H1 (cell line): ENCODE results near the gene ACCSL. TPM values are rescaled to one million over a fixed set of nuclear protein-coding genes. Genes with fewer than 3 reads are reported as not detected.
A peak's percentile ranks its signal among the peaks of the same experiment; 100 is the strongest.

ENCODE experiments used
- CTCF ChIA-PET: fragments of 300-600 bp; sonication (Branson Sonifier 250); formaldehyde crosslinking; loops from one replicate; lab custom pipeline; 2021; ENCODE audit not compliant: partially characterized antibody; lab: Charles Lee
- POLR2A ChIA-PET: fragments of 300-600 bp; sonication (Branson Sonifier 250); formaldehyde crosslinking; loops from one replicate; lab custom pipeline; 2021; ENCODE audit warnings: inconsistent platforms; ENCODE audit not compliant: partially characterized antibody; lab: Charles Lee
- DNase-seq, 2 experiments: peaks; one replicate each; pipeline versions ENCODE4 v3.0.0 to v3.0.0-alpha.2; 2010 to 2022; ENCODE audit warnings: low spot score in 2 of 2, low read depth in 1 of 2, mixed read lengths in 1 of 2
- FAIRE-seq: peaks from 2 replicates; lab custom pipeline; 2011; peaks lifted over from hg19 to GRCh38; lab: Jason Lieb, UNC
- H2AFZ ChIP-seq: 2 replicates; pipeline ENCODE4 v1.8.1; 2012; ENCODE audit warnings: low read length, inconsistent platforms
- H2AK5ac ChIP-seq: 2 replicates; pipeline ENCODE4 v1.6.1; 2013; ENCODE audit warnings: low read depth, low read length
- H2BK120ac ChIP-seq: replicated peaks from 2 replicates; pipeline ENCODE3; 2013; ENCODE audit warnings: low read depth, low read length, inconsistent platforms
- H2BK12ac ChIP-seq: 2 replicates; pipeline ENCODE4 v1.6.1; 2013; ENCODE audit warnings: low read depth, low read length
- H2BK15ac ChIP-seq: 2 replicates; pipeline ENCODE4 v1.6.1; 2013; ENCODE audit warnings: low read length
- H2BK20ac ChIP-seq: 2 replicates; pipeline ENCODE4 v1.6.1; 2013; ENCODE audit warnings: low read length
- H2BK5ac ChIP-seq: 2 replicates; pipeline ENCODE4 v1.6.1; 2013; ENCODE audit warnings: low read depth, low read length
- H3K14ac ChIP-seq: 2 replicates; pipeline ENCODE4 v1.6.1; 2013; ENCODE audit warnings: inconsistent platforms; ENCODE audit not compliant: insufficient read length
- H3K18ac ChIP-seq: 2 replicates; pipeline ENCODE4 v1.6.1; 2013; ENCODE audit warnings: low read length; ENCODE audit errors: extremely low read depth
- H3K23ac ChIP-seq: 2 replicates; pipeline ENCODE4 v1.6.1; 2013; ENCODE audit warnings: inconsistent platforms; ENCODE audit not compliant: insufficient read length
- H3K23me2 ChIP-seq: 2 replicates; pipeline ENCODE4 v1.6.1; 2013; ENCODE audit warnings: low read depth, low read length
- H3K27ac ChIP-seq: 2 replicates; pipeline ENCODE4 v1.6.1; 2011; ENCODE audit warnings: low read depth, low read length, inconsistent platforms
- H3K27me3 ChIP-seq, 4 experiments: replicated peaks in 1 of 4; 1 replicate in 1 of 4; 2 replicates in 3 of 4; pipeline versions ENCODE4 v1.6.1 to v1.8.1; 2011 to 2013; ENCODE audit warnings: low read length in 3 of 4, mild to moderate bottlenecking in 3 of 4, inconsistent platforms in 2 of 4, mixed read lengths in 2 of 4, moderate library complexity in 1 of 4; ENCODE audit not compliant: control insufficient read depth in 3 of 4, insufficient read depth in 3 of 4; ENCODE audit errors: extremely low read depth in 1 of 4
- H3K36me3 ChIP-seq, 4 experiments: 2 replicates each; pipeline versions ENCODE4 v1.6.1 to v1.8.1; 2011 to 2013; ENCODE audit warnings: mild to moderate bottlenecking in 4 of 4, low read length in 3 of 4, moderate library complexity in 2 of 4, control low read depth in 1 of 4, inconsistent platforms in 1 of 4; ENCODE audit not compliant: insufficient read depth in 4 of 4, control insufficient read depth in 2 of 4
- H3K4ac ChIP-seq: replicated peaks from 2 replicates; pipeline ENCODE3; 2013; ENCODE audit warnings: low read length, low read depth, mixed read lengths, inconsistent platforms; ENCODE audit not compliant: insufficient read length
- H3K4me1 ChIP-seq, 4 experiments: replicated peaks in 1 of 4; 1 replicate in 1 of 4; 2 replicates in 3 of 4; pipeline versions ENCODE4 v1.6.1 to v1.8.1; 2011 to 2013; ENCODE audit warnings: low read length in 3 of 4, inconsistent platforms in 2 of 4, mixed read lengths in 1 of 4; ENCODE audit not compliant: insufficient read depth in 4 of 4, control insufficient read depth in 3 of 4
- H3K4me2 ChIP-seq, 2 experiments: 2 replicates each; pipeline versions ENCODE4 v1.6.1 to v1.8.1; 2011 to 2013; ENCODE audit warnings: low read depth in 2 of 2, low read length in 2 of 2, control low read depth in 1 of 2, inconsistent platforms in 1 of 2, mild to moderate bottlenecking in 1 of 2; ENCODE audit not compliant: insufficient read depth in 1 of 2
- H3K4me3 ChIP-seq, 4 experiments: fragments of 200-600, 300-600 bp in 1 of 4; sonication (generic), shearing (Covaris generic), sonication (Bioruptor Twin) in 1 of 4; 2 replicates each; pipeline versions ENCODE4 v1.5.1 to v1.8.1; 2011 to 2016; ENCODE audit warnings: low read length in 4 of 4, low read depth in 3 of 4, control low read depth in 2 of 4, inconsistent platforms in 2 of 4, mild to moderate bottlenecking in 2 of 4, mixed read lengths in 1 of 4, moderate library complexity in 1 of 4; ENCODE audit not compliant: insufficient read depth in 2 of 4; ENCODE audit errors: extremely low read depth in 1 of 4
- H3K56ac ChIP-seq: replicated peaks from 2 replicates; pipeline ENCODE3; 2013; ENCODE audit warnings: low read depth, mild to moderate bottlenecking, mixed read lengths, low read length, inconsistent platforms; ENCODE audit not compliant: insufficient read length
- H3K79me1 ChIP-seq: 2 replicates; pipeline ENCODE4 v1.6.1; 2013; ENCODE audit warnings: low read depth, low read length, control low read depth
- H3K79me2 ChIP-seq, 2 experiments: 2 replicates each; pipeline versions ENCODE4 v1.6.1 to v1.8.1; 2012 to 2013; ENCODE audit warnings: low read length in 2 of 2, mild to moderate bottlenecking in 2 of 2, inconsistent platforms in 1 of 2; ENCODE audit not compliant: insufficient read depth in 2 of 2, control insufficient read depth in 1 of 2
- H3K9ac ChIP-seq, 4 experiments: replicated peaks in 1 of 4; 1 replicate in 1 of 4; 2 replicates in 3 of 4; pipeline versions ENCODE4 v1.6.1 to v1.8.1; 2011 to 2013; ENCODE audit warnings: low read depth in 3 of 4, low read length in 3 of 4, control low read depth in 2 of 4, mild to moderate bottlenecking in 2 of 4, moderate library complexity in 2 of 4, inconsistent platforms in 1 of 4; ENCODE audit errors: extremely low read depth in 1 of 4
- H3K9me3 ChIP-seq, 2 experiments: 2 replicates each; pipeline versions ENCODE4 v1.6.1 to v1.8.1; 2012 to 2013; ENCODE audit warnings: mild to moderate bottlenecking in 2 of 2, moderate library complexity in 2 of 2, control low read depth in 1 of 2, inconsistent platforms in 1 of 2, low read depth in 1 of 2, low read length in 1 of 2, mixed read lengths in 1 of 2; ENCODE audit not compliant: insufficient read depth in 2 of 2
- H4K20me1 ChIP-seq, 2 experiments: replicated peaks in 1 of 2; 2 replicates each; pipeline versions ENCODE3 to v1.8.1; 2011 to 2013; ENCODE audit warnings: inconsistent platforms in 2 of 2, low read length in 2 of 2, mild to moderate bottlenecking in 1 of 2; ENCODE audit not compliant: insufficient read depth in 2 of 2, control insufficient read depth in 1 of 2
- H4K5ac ChIP-seq: 2 replicates; pipeline ENCODE4 v1.6.1; 2013; ENCODE audit warnings: low read length, low read depth, mixed read lengths, inconsistent platforms; ENCODE audit not compliant: insufficient read length
- H4K8ac ChIP-seq: 2 replicates; pipeline ENCODE4 v1.8.0; 2013; ENCODE audit warnings: mild to moderate bottlenecking, moderate library complexity, low read length, inconsistent platforms; ENCODE audit not compliant: insufficient read depth; ENCODE audit errors: extremely low read depth
- H4K91ac ChIP-seq: replicated peaks from 2 replicates; pipeline ENCODE3; 2013; ENCODE audit warnings: low read length, mixed read lengths, inconsistent platforms; ENCODE audit not compliant: insufficient read length
- CBX8 ChIP-seq: fragments of 300-800, 300-1000 bp; sonication (generic); IDR thresholded peaks from 2 replicates; pipeline ENCODE4 v1.7.1; 2016; ENCODE audit warnings: low read depth, low read length, borderline replicate concordance
- RAD21 ChIP-seq, 2 experiments: IDR thresholded peaks in 1 of 2; conservative IDR thresholded peaks in 1 of 2; 2 replicates each; pipeline ENCODE4 v1.6.1; 2011; ENCODE audit warnings: low read depth in 2 of 2, low read length in 2 of 2, improper control_type of control experiment in 1 of 2, inconsistent platforms in 1 of 2, mild to moderate bottlenecking in 1 of 2, moderate library complexity in 1 of 2
- WGBS, 2 experiments: shearing (Covaris generic) in 1 of 2; methylation state at CpG; one replicate each; pipeline versions ENCODE4 v1.1.6 to v1.1.7; 2013 to 2015; ENCODE audit warnings: low lambda C conversion rate in 2 of 2, mixed read lengths in 2 of 2, inconsistent platforms in 1 of 2, low coverage in 1 of 2, missing lambda C conversion rate in 1 of 2; ENCODE audit not compliant: insufficient replicate concordance in 2 of 2, insufficient coverage in 1 of 2, insufficient read length in 1 of 2; ENCODE audit errors: extremely low coverage in 1 of 2, missing lambda C conversion rate in 1 of 2; 5-methylcytosine and 5-hydroxymethylcytosine counted together
- polyA plus RNA-seq, 7 experiments: library from polyadenylated mRNA; depleted of rRNA in 3 of 7; stranded (reverse) in 5 of 7; unstranded in 2 of 7; fragments of >200 nt in 5 of 7; fragments of 200-250 nt in 2 of 7; gene quantifications; 1 replicate in 5 of 7; 2 replicates in 1 of 7; 4 replicates in 1 of 7; pipeline versions ENCODE4 v1.2.1 to v1.2.3, GENCODE V29; 2011 to 2013; ENCODE audit warnings: missing spikeins in 2 of 7, mixed read lengths in 2 of 7
- total RNA-seq: library from RNA; stranded (reverse); fragmentation: NEBNext Ultra II Directional; extraction: Animal tissue kit (Norgen Biotek cat#: 25700); gene quantifications from 2 replicates; pipeline ENCODE4 v1.2.1, GENCODE V29; 2021
- TF ChIP-seq, protein P1 (sequence below), 3 experiments: IDR thresholded peaks; 1 replicate in 2 of 3; 2 replicates in 1 of 3; pipeline versions ENCODE4 v1.5.1 to v1.6.1; 2011; ENCODE audit warnings: low read length in 3 of 3, mild to moderate bottlenecking in 3 of 3, inconsistent platforms in 2 of 3, low read depth in 1 of 3, moderate library complexity in 1 of 3; ENCODE audit not compliant: insufficient read depth in 1 of 3; ENCODE audit errors: control extremely low read depth in 1 of 3

ACCSL gene
- total and polyA plus RNA-seq, 2 of the 8 experiments (the other 6 are each of a cell fraction or from before 2014, with no cell fraction given) = not detected

DNA sequence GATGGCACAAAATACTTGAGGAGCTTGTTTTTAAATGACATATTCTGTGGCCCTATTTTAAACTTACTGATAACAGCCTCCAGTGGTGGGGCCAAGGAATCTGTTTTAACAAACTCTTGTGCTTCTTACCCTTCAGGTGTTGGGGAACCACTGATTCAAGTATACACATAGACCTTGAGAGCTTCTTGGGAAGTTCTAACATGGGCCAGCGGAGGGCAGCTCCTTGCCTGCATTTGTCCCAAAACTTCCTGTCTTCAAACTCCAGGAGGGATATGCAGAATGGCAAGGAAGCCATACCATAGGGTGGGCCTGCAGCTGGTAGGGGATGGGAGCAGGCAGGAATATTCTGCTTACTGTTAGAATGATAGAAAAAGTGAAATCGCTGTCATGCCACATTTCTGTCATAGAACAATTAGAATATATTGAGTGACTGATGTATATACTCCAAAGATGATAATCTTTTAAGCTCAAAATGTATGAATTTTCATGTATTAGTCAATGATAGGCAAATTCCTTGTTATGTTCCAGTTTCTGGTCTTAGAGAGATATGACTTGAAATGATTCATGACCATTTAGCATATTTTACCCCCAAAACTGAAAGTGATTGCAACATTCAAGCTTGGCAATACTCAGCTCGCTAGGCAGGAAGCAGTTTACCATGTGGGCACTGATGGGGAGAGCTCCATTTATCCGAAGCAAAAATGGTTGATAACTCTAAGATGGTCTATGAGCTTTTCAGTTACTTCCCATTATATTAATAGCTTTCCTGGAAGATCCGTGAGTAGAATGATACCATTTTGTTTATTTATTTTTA is 56.9 kb downstream of the ACCSL start:
- TF ChIP-seq RAD21 (IDR thresholded peaks at IDR 0.05 in 1 of 2, conservative IDR thresholded peaks at IDR 0.05 in 1 of 2; ENCODE audit: low read depth in 2 of 2, low read length in 2 of 2) = peak; percentile 35 to 42
- no peak for TF ChIP-seq CBX8
- TF ChIP-seq, protein P1, sequence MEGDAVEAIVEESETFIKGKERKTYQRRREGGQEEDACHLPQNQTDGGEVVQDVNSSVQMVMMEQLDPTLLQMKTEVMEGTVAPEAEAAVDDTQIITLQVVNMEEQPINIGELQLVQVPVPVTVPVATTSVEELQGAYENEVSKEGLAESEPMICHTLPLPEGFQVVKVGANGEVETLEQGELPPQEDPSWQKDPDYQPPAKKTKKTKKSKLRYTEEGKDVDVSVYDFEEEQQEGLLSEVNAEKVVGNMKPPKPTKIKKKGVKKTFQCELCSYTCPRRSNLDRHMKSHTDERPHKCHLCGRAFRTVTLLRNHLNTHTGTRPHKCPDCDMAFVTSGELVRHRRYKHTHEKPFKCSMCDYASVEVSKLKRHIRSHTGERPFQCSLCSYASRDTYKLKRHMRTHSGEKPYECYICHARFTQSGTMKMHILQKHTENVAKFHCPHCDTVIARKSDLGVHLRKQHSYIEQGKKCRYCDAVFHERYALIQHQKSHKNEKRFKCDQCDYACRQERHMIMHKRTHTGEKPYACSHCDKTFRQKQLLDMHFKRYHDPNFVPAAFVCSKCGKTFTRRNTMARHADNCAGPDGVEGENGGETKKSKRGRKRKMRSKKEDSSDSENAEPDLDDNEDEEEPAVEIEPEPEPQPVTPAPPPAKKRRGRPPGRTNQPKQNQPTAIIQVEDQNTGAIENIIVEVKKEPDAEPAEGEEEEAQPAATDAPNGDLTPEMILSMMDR (IDR thresholded peaks at IDR 0.05; ENCODE audit: control extremely low read depth in 1 of 3, insufficient read depth in 1 of 3, low read depth in 1 of 3, low read length in 3 of 3) = peak; percentile 23 to 48 (median 39)
- TF ChIP-seq, all 59 proteins: peak for 2
- CTCF ChIA-PET = interaction anchor here (0.5 to 4.8 kb wide), 35 partner anchors 11 to 513 kb away, joined by 3 to 49 read pairs (median 4); partner anchors contain the start of gene EXT2
- no peaks in the 10 kb centered on the region for H3K79me1 ChIP-seq

More for the DNA sequence above, 56.9 kb downstream of the ACCSL start:
- Histone ChIP-seq H3K4ac (no peak overlapping the region), H3K27me3 (no peaks in the 10 kb centered on the region), H3K9me3 (no peaks in the 10 kb centered on the region), H3K4me2 (no peak overlapping the region), H3K23ac (no peak overlapping the region), H4K5ac (no peak overlapping the region), H4K20me1 (peaks cover 3 to 11% of the 10 kb centered on the region in 2 experiments), H2BK20ac (no peak overlapping the region), H3K23me2 (no peaks in the 10 kb centered on the region), H4K8ac (no peak overlapping the region), H3K4me3 (no peak overlapping the region), H2AFZ (no peak overlapping the region), H2BK5ac (no peak overlapping the region), H2BK120ac (no peak overlapping the region), H3K18ac (no peak overlapping the region), H3K27ac (no peak overlapping the region), H3K79me2 (no peaks in the 10 kb centered on the region; a peak in 1 of 4 replicates), H3K9ac (no peak overlapping the region), H2AK5ac (no peak overlapping the region), H4K91ac (no peak overlapping the region), H3K14ac (no peak overlapping the region), H3K4me1 (peaks cover 0 to 3% (median 0%) of the 10 kb centered on the region in 4 experiments; a peak in 1 of 7 replicates), H2BK15ac (no peak overlapping the region), H3K56ac (no peak overlapping the region), H2BK12ac (no peak overlapping the region), H3K36me3 (no peaks in the 10 kb centered on the region; a peak in 2 of 8 replicates)
- WGBS, 2 experiments = 81% methylated on average over 5 of the region's 5 CpGs; no CpG with 5 or more reads in 1 of the 2 experiments
- no peak for DNase-seq
- POLR2A ChIA-PET = interaction anchor here (0.6 to 1.7 kb wide), 2 partner anchors 10 to 197 kb away, joined by 3 to 5 read pairs; partner anchors contain the start of gene EXT2
- peak; percentile 79 for FAIRE-seq
